ENCODE data around the gene STARD10.

The STARD10 gene

GRCh38 chr11:72763823-72764222 is 30.0 kb downstream of the STARD10 start:
- DNase-seq (ENCODE audit: low read depth in 2 of 2): no peak

- no peak for DNase-seq (ENCODE audit: low read depth in 2 of 2)
Measured at GRCh38 chr11:72762641-72763304, 31.1 kb downstream of the STARD10 start.

GRCh38 chr11:72760539-72761405 is 33.1 kb downstream of the STARD10 start:
- DNase-seq (ENCODE audit: low read depth in 2 of 2): no peak

GRCh38 chr11:72759468-72759985 is 34.3 kb downstream of the STARD10 start:
- DNase-seq (ENCODE audit: low read depth in 2 of 2): no peak

- DNase-seq (ENCODE audit: low read depth in 2 of 2): no peak
Measured at GRCh38 chr11:72758690-72759389, 35.0 kb downstream of the STARD10 start.

GRCh38 chr11:72758304-72758689 is 35.5 kb downstream of the STARD10 start:
- DNase-seq (ENCODE audit: low read depth in 2 of 2): no peak

- DNase-seq (ENCODE audit: low read depth in 2 of 2): no peak
Measured at GRCh38 chr11:72755713-72756285, 38.0 kb downstream of the STARD10 start.

GRCh38 chr11:72754544-72755155 is 39.2 kb downstream of the STARD10 start:
- no peak for DNase-seq (ENCODE audit: low read depth in 2 of 2)

- DNase-seq (ENCODE audit: low read depth in 2 of 2): no peak
Measured at GRCh38 chr11:72754149-72754543, 39.7 kb downstream of the STARD10 start.

GRCh38 chr11:72753341-72754148 is 40.3 kb downstream of the STARD10 start:
- DNase-seq (ENCODE audit: low read depth in 2 of 2): no peak

- peak; percentile 57 to 67 for DNase-seq (ENCODE audit: low read depth in 2 of 2)
Measured at GRCh38 chr11:72752088-72752914, 41.5 kb downstream of the STARD10 start, which contains the start of gene ARAP1. Gene ARAP1, minus strand, starts transcription at chr11:72752408. Its CDS starts 25,280 bp downstream, at chr11:72727128.

GRCh38 chr11:72751116-72752087 is 42.4 kb downstream of the STARD10 start:
- DNase-seq (ENCODE audit: low read depth in 2 of 2): no peak

GRCh38 chr11:72750556-72751115 is 43.2 kb downstream of the STARD10 start:
- DNase-seq (ENCODE audit: low read depth in 2 of 2): no peak

GRCh38 chr11:72750086-72750485 is 43.8 kb downstream of the STARD10 start:
- DNase-seq (ENCODE audit: low read depth in 2 of 2): no peak

GRCh38 chr11:72747289-72747855 is 46.5 kb downstream of the STARD10 start:
- DNase-seq (ENCODE audit: low read depth in 2 of 2): no peak

GRCh38 chr11:72746821-72747220 is 47.0 kb downstream of the STARD10 start:
- no peak for DNase-seq (ENCODE audit: low read depth in 2 of 2)

GRCh38 chr11:72745925-72746550 is 47.8 kb downstream of the STARD10 start:
- no peak for DNase-seq (ENCODE audit: low read depth in 2 of 2)
